CD14-positive monocyte (primary cell): ENCODE results near the gene GLIPR1L2. TPM values are rescaled to one million over a fixed set of nuclear protein-coding genes. Genes with fewer than 3 reads are reported as not detected.

Source experiments
- DNase-seq, 3 donors: peaks; one replicate each; pipeline ENCODE4 v3.0.0-alpha.2; 2011 to 2022
- H2AFZ ChIP-seq: 2 replicates; pipeline ENCODE4 v1.6.0; 2012; ENCODE audit warnings: mild to moderate bottlenecking, low read depth, low read length, inconsistent platforms; ENCODE audit not compliant: insufficient read depth, poor library complexity, severe bottlenecking
- H3K27ac ChIP-seq, 2 donors: 1 replicate in 1 of 2; 2 replicates in 1 of 2; pipeline ENCODE4 v1.5.1; 2012 to 2013; ENCODE audit warnings: low read length in 2 of 2, control low read depth in 1 of 2, inconsistent platforms in 1 of 2, low read depth in 1 of 2, mild to moderate bottlenecking in 1 of 2
- H3K27me3 ChIP-seq, 2 donors: one replicate each; pipeline versions ENCODE4 v1.6.0 to v1.6.1; 2011 to 2013; ENCODE audit warnings: low read length in 2 of 2; ENCODE audit not compliant: control insufficient read depth in 2 of 2, insufficient read depth in 2 of 2
- H3K36me3 ChIP-seq, 2 donors: replicated peaks in 1 of 2; 1 replicate in 1 of 2; 2 replicates in 1 of 2; pipeline versions ENCODE4 v1.5.1 to v1.6.1; 2012 to 2013; ENCODE audit warnings: low read length in 2 of 2, control low read depth in 1 of 2, inconsistent platforms in 1 of 2, mild to moderate bottlenecking in 1 of 2; ENCODE audit not compliant: insufficient read depth in 2 of 2, control insufficient read depth in 1 of 2
- H3K4me1 ChIP-seq, 2 donors: 1 replicate in 1 of 2; 2 replicates in 1 of 2; pipeline versions ENCODE4 v1.5.1 to v1.6.1; 2012 to 2013; ENCODE audit warnings: low read length in 2 of 2, control low read depth in 1 of 2, inconsistent platforms in 1 of 2, mild to moderate bottlenecking in 1 of 2, moderate library complexity in 1 of 2; ENCODE audit not compliant: insufficient read depth in 2 of 2, control insufficient read depth in 1 of 2
- H3K4me2 ChIP-seq: replicated peaks from 2 replicates; pipeline ENCODE3; 2012; ENCODE audit warnings: low read length, moderate library complexity, mild to moderate bottlenecking; ENCODE audit not compliant: poor library complexity, severe bottlenecking; ENCODE audit errors: extremely low read depth
- H3K4me3 ChIP-seq, 3 experiments: fragments of 200-600 bp in 1 of 3; sonication (generic) in 1 of 3; replicated peaks in 1 of 3; 1 replicate in 2 of 3; 2 replicates in 1 of 3; pipeline ENCODE4 v1.5.1; 2011 to 2013; ENCODE audit warnings: low read length in 3 of 3, mild to moderate bottlenecking in 3 of 3, control low read depth in 2 of 3, low read depth in 2 of 3, inconsistent platforms in 1 of 3, moderate library complexity in 1 of 3
- H3K79me2 ChIP-seq: 2 replicates; pipeline ENCODE4 v1.6.0; 2012; ENCODE audit warnings: mild to moderate bottlenecking, control low read depth, inconsistent platforms, low read length, moderate library complexity; ENCODE audit not compliant: insufficient read depth
- H3K9ac ChIP-seq: 2 replicates; pipeline ENCODE4 v1.6.0; 2017; ENCODE audit warnings: low read length, mild to moderate bottlenecking; ENCODE audit not compliant: insufficient read depth, poor library complexity, severe bottlenecking
- H3K9me3 ChIP-seq, 2 donors: replicated peaks in 1 of 2; 1 replicate in 1 of 2; 2 replicates in 1 of 2; pipeline versions ENCODE4 v1.5.1 to v1.6.1; 2012 to 2013; ENCODE audit warnings: low read length in 2 of 2, control low read depth in 1 of 2; ENCODE audit not compliant: control insufficient read depth in 1 of 2, insufficient read depth in 1 of 2
- H4K20me1 ChIP-seq: 2 replicates; pipeline ENCODE4 v1.6.0; 2012; ENCODE audit warnings: mild to moderate bottlenecking, low read length, control low read depth, moderate library complexity; ENCODE audit not compliant: insufficient read depth
- H3K27ac Mint-ChIP-seq, 7 donors: one replicate each; pipeline ENCODE4 v1.8.0; 2020; ENCODE audit warnings: mild to moderate bottlenecking in 7 of 7, mixed read lengths in 7 of 7, moderate library complexity in 6 of 7, inconsistent platforms in 2 of 7
- H3K27me3 Mint-ChIP-seq, 3 donors: one replicate each; pipeline ENCODE4 v1.8.0; 2021 to 2022; ENCODE audit warnings: low read depth in 3 of 3, mild to moderate bottlenecking in 3 of 3, mixed read lengths in 3 of 3, moderate library complexity in 3 of 3, inconsistent platforms in 1 of 3
- H3K36me3 Mint-ChIP-seq, 2 donors: one replicate each; pipeline ENCODE4 v1.8.0; 2020; ENCODE audit warnings: mixed read lengths in 2 of 2, inconsistent platforms in 1 of 2, mild to moderate bottlenecking in 1 of 2
- H3K4me1 Mint-ChIP-seq: one replicate; pipeline ENCODE4 v1.8.0; 2020; ENCODE audit warnings: mild to moderate bottlenecking, mixed read lengths
- H3K4me3 Mint-ChIP-seq, 2 donors: one replicate each; pipeline ENCODE4 v1.8.0; 2020; ENCODE audit warnings: mild to moderate bottlenecking in 2 of 2, mixed read lengths in 2 of 2, moderate library complexity in 1 of 2
- H3K9me3 Mint-ChIP-seq, 7 donors: one replicate each; pipeline ENCODE4 v1.8.0; 2020 to 2022; ENCODE audit warnings: mixed read lengths in 7 of 7, mild to moderate bottlenecking in 6 of 7, moderate library complexity in 6 of 7, inconsistent platforms in 2 of 7
- WGBS: methylation state at CpG from one replicate; pipeline ENCODE4 v1.1.5; 2013; ENCODE audit warnings: missing lambda C conversion rate; ENCODE audit not compliant: insufficient coverage; 5-methylcytosine and 5-hydroxymethylcytosine counted together
- intact Hi-C, 2 donors: fragments of 100-400 bp; cut with micrococcal nuclease; formaldehyde crosslinking; loops; one replicate each; pipeline versions ENCODE4 v1.15.0 to v1.15.1; 2023
- polyA plus RNA-seq, 3 donors: library from polyadenylated mRNA; depleted of rRNA in 1 of 3; unstranded in 2 of 3; stranded (reverse) in 1 of 3; fragments of 300-500 nt in 2 of 3; fragments of >200 nt in 1 of 3; fragmentation: Illumina TruSeq in 2 of 3; gene quantifications; 1 replicate in 2 of 3; 2 replicates in 1 of 3; pipeline ENCODE4 v1.2.3, GENCODE V29; 2012 to 2021
- TF ChIP-seq, protein P1 (sequence below): fragments of 200-600 bp; IDR thresholded peaks from one replicate; pipeline ENCODE4 v1.8.0; 2022; ENCODE audit warnings: antibody characterized with exemption, mild to moderate bottlenecking

Gene GLIPR1L2
- polyA plus RNA-seq, 3 donors, result 0.11 to 0.24 TPM; not detected in 1

- H3K27ac Mint-ChIP-seq, result peak overlapping the region in 1 of 7 donors; percentile 27
- Histone ChIP-seq H2AFZ (no peak overlapping the region), H3K9me3 (peaks cover 0 to 3% of the 10 kb centered on the region in 2 donors), H3K4me2 (no peak overlapping the region), H3K9ac (no peak overlapping the region), H3K79me2 (no peaks in the 10 kb centered on the region), H3K27me3 (no peaks in the 10 kb centered on the region), H3K27ac (no peak overlapping the region), H3K4me3 (no peak overlapping the region), H4K20me1 (no peaks in the 10 kb centered on the region), H3K4me1 (peaks cover 4 to 8% of the 10 kb centered on the region in 2 donors), H3K36me3 (no peaks in the 10 kb centered on the region)
- no peak overlapping the region for H3K4me3 Mint-ChIP-seq
- H3K4me1 Mint-ChIP-seq, result peaks cover 17% of the 10 kb centered on the region
- TF ChIP-seq, protein P1, sequence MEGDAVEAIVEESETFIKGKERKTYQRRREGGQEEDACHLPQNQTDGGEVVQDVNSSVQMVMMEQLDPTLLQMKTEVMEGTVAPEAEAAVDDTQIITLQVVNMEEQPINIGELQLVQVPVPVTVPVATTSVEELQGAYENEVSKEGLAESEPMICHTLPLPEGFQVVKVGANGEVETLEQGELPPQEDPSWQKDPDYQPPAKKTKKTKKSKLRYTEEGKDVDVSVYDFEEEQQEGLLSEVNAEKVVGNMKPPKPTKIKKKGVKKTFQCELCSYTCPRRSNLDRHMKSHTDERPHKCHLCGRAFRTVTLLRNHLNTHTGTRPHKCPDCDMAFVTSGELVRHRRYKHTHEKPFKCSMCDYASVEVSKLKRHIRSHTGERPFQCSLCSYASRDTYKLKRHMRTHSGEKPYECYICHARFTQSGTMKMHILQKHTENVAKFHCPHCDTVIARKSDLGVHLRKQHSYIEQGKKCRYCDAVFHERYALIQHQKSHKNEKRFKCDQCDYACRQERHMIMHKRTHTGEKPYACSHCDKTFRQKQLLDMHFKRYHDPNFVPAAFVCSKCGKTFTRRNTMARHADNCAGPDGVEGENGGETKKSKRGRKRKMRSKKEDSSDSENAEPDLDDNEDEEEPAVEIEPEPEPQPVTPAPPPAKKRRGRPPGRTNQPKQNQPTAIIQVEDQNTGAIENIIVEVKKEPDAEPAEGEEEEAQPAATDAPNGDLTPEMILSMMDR, result no peak
- DNase-seq, result no peak
- H3K27me3 Mint-ChIP-seq, result peaks cover 0 to 2% (median 0%) of the 10 kb centered on the region in 3 donors
- intact Hi-C loops, result no loop called here
- H3K9me3 Mint-ChIP-seq, result peaks cover 0 to 9% (median 3%) of the 10 kb centered on the region in 7 donors
- no peaks in the 10 kb centered on the region for H3K36me3 Mint-ChIP-seq
- WGBS, result no CpG with 5 or more reads among the region's 1 CpG
These were observed 29.5 kb upstream of the GLIPR1L2 start for GRCh38 chr12:75361408-75361807.

GRCh38 chr12:75364919-75365318, 26.0 kb upstream of the GLIPR1L2 start:
- Mint-ChIP-seq H3K4me1 (peaks cover 21% of the 10 kb centered on the region), H3K9me3 (peaks cover 0 to 9% (median 3%) of the 10 kb centered on the region in 7 donors), H3K4me3 (no peak overlapping the region), H3K27me3 (no peaks in the 10 kb centered on the region), H3K27ac (no peak overlapping the region), H3K36me3 (no peaks in the 10 kb centered on the region)
- Histone ChIP-seq H3K9me3 (peaks cover 0 to 3% of the 10 kb centered on the region in 2 donors), H3K27ac (no peak overlapping the region), H3K36me3 (no peaks in the 10 kb centered on the region), H3K4me1 (peaks cover 4 to 8% of the 10 kb centered on the region in 2 donors), H3K27me3 (no peaks in the 10 kb centered on the region), H2AFZ (no peak overlapping the region), H3K4me3 (no peak overlapping the region), H3K79me2 (no peaks in the 10 kb centered on the region), H3K4me2 (no peak overlapping the region), H3K9ac (no peak overlapping the region), H4K20me1 (no peaks in the 10 kb centered on the region)
- DNase-seq, result peak; percentile 18 to 30 (median 19)
- intact Hi-C loops, result no loop called here
- TF ChIP-seq, protein P1, result no peak
